Fibroblast of the conjunctiva (primary cell): Measurements from ENCODE around the gene NTN1.

Source experiments
- DNase-seq: peaks from one replicate; pipeline ENCODE4 v3.0.0-alpha.2; 2010; ENCODE audit warnings: low read depth

The NTN1 gene

DNA sequence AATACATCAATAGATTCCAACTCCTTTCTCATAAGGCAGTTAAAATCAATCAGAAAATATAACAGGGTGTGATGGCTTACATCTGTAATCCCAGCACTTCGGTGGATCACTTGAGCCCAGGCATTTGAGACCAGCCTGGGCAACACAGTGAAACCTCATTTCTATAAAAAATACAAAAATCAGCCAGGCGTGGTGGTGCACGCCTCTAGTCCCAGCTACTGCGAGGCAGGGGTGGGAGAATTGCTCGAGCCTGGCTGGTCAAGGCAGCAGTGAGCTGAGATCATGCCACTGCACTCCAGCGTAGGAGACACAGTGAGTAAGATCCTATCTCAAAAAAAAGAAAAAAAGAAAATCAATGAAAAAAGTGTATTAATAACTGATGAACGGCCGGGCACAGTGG, 258.6 kb downstream of the NTN1 start:
- no peak for DNase-seq

DNA sequence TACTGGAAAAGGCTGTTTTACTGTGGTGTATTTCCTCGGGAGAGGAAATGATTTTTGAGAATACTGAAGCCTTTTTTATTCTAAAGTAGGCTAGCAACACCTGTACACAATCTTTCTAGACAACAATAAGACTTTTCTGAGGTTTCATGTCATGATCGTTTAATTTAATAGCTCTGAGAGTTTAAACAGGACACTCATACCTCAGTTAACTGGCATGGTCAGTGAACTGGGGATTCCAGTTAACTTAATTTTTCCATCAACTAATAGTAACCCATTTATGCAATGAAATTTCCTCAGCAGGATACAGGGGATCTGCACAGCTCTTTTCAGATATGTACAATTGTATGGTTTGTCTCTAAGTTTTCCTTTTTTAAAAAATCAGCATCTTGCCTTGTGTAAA, 262.6 kb downstream of the NTN1 start:
- no peak for DNase-seq

DNA sequence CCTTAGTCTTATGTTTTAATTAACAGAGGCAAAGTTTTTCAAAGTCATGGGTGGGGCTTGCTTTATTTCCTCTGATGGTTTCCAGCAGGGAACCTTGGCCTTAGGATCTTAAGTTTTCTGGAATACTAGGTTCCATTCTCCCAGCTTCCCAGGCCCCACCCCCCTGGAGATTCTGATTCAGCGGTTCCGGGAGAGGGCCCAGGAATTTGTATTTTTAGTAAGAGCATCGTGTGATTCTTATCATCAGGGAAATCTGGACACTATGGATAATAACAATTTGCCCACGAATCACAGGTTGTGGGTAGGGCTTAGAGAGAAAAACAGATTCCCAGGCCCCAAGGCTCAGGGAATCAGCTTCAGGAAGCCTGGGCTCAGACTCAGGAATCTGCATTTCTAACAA, 263.6 kb downstream of the NTN1 start:
- no peak for DNase-seq

DNA sequence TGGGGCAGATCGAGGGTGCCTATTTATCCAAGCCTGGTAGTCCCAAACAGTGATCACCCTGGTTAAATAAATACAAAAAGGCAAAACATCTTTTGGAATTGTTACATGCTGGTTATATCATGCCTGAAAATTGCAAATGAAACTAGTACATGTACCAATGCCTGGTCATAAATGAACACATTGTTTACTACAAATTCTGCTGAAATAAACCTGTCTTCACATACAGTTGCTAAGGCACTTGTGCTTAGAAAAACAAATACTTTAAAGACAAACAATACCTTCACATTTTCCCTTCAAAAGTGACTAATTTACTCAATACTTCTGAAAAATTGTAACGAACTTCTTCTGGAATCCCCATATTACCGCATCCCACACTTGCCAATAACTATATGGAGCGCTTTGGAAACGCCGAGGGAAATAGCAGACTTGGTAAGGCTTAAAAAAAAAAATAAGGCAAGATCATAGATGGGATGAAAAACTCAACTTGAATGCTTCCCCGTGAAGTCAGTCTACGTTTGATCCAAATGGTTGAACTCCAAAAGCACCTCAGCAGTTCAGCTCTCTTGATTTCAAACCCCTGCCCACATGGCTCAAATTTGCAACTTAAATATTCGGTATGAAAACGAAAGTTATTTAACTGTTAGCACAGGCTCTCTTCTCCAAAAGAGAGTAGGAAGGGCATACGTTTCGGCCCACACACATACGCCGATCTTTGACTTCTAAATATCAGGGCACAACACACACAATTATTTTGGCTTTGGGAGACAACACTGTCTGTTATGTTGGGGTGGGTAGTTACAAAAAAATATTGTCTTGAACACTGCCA, 264.5 kb downstream of the NTN1 start:
- no peak for DNase-seq

DNA sequence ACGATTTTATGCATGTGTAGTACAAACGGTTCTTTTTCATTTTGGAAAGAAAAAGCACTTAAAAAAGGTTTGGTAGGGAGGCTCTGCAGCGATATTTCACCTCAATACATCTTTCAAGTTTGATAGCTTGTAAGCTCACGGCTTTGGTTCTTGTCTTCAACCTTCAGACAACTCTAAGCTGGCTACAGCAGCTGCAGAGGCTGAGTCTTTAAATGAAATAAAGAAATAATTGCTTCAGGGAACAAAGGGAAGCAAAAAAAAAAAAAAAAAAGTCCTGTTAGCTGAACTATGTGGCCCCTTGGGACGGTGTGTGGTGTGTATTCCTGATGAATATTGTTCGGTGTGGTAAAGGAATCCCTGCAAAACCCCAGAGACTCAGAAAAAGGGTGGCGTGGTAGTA, 265.1 kb downstream of the NTN1 start:
- no peak for DNase-seq

DNA sequence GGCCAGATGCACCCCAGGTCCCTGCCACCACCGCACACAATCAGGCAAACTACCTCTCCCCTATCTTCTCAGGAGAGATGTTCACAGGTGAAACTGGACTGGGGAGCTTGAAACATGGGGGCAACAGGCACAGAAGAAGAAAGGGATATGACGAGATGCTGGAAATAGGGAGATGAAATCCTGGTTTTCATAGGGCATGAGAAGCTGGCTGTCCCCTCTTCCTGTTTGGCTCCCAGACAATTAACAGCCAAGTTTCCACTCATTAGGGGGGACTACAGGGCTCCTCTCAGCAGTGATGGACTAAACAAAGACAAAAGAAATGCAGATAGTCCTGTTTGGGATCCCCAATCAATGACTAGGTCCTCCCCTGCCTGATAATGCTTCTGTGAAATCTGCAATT, 266.0 kb downstream of the NTN1 start:
- DNase-seq = no peak

DNA sequence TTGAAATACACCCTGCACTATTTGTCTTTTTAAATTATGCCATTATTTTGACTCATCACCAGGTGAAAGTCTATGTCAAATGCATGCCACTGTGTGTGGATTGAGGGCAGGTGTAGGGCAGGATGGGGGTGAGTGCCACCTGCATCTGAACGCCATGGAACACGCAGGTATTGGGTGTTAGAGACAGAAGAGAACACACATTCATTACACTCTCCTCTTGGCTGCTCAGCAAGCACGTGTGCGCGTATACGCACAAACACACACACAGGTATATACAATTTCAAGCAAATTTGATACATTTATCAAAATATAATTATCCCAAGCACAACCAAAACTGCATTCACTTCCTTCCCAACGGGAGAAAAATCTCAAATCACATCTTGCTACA, 268.9 kb downstream of the NTN1 start:
- DNase-seq = no peak

DNA sequence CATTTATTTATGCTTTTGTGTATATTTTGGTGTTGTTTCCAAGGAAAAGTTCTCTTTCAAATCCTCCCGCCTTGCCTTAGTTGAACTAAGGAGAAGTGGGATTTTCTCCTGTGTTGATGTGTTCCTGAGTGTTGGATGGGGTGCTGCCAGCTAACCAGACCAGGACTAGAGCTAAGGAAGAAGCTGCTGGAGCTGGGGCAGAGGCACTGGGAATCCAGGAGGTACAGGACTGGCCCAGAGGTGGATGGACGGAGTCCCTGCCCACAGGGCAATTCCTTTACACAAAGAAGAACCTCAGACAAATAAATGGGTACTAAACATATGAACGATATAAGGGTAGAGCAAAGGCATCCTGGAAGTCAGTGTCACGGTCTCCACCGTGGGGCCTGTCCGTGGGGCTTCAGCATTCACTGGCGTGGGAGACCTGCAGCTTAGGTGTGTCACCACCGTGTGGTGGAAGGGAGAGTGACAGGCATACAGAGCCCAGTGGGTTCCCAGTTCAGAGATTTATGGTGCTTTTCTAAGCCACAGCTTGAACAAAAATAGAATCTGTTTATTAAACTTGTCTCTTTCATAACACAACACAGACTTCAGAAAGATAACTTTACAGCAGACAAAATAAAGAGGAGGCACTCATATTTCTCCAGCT, 270.7 kb downstream of the NTN1 start:
- no peak for DNase-seq

DNA sequence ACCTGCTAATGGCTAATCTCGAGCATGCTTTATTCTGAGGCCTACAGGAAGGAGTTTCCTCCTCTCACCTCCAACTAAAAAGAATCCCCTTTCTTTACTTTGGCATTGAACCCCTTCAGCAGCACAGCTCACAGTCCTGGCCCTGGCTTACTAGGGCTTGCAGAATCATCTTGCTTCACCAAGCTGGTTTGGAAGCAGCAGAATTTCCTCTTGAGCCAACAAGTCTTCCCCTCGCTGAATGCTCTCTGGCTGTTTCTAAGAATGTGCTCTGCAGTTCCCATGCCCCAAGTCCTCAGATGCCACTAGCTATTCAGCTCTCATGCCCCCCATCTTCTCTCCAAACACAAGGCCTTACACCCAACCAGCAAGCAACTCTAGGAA, 271.2 kb downstream of the NTN1 start:
- no peak for DNase-seq
